AG04450 (cell line): Measurements from ENCODE around the gene SMLR1. TPM values are rescaled to one million over a fixed set of nuclear protein-coding genes. Genes with fewer than 3 reads are reported as not detected.

Source experiments
- CTCF ChIA-PET: fragments of 300-600, 350-600 bp; formaldehyde crosslinking; extraction: SDS; loops from one replicate; lab custom pipeline; 2022; ENCODE audit warnings: antibody characterized with exemption, inconsistent platforms; lab: Charles Lee
- POLR2A ChIA-PET: fragments of 350-600 bp; formaldehyde crosslinking; extraction: SDS; loops from one replicate; lab custom pipeline; 2021; ENCODE audit warnings: antibody characterized with exemption, inconsistent platforms; lab: Yijun Ruan, JAX
- DNase-seq: peaks from one replicate; pipeline ENCODE4 v3.0.0-alpha.2; 2011; ENCODE audit warnings: low read depth, low spot score
- H3K27ac ChIP-seq: one replicate; pipeline ENCODE4 v1.5.1; 2012; ENCODE audit warnings: low read depth, low read length, control low read depth
- H3K27me3 ChIP-seq: one replicate; pipeline ENCODE4 v1.6.0; 2012; ENCODE audit warnings: low read length; ENCODE audit not compliant: control insufficient read depth, insufficient read depth
- H3K4me3 ChIP-seq: 2 replicates; pipeline ENCODE4 v1.5.1; 2011; ENCODE audit warnings: mild to moderate bottlenecking, low read depth, low read length, control low read depth
- H3K9me3 ChIP-seq: 2 replicates; pipeline ENCODE4 v1.5.1; 2012; ENCODE audit warnings: low read length; ENCODE audit not compliant: control insufficient read depth, insufficient read depth
- CTCF ChIP-seq: IDR thresholded peaks from 2 replicates; pipeline ENCODE4 v1.5.1; 2011; ENCODE audit warnings: low read depth, low read length, control low read depth, inconsistent platforms
- polyA plus RNA-seq: library from polyadenylated mRNA; depleted of rRNA; stranded (reverse); fragments of >200 nt; gene quantifications from 2 replicates; pipeline ENCODE4 v1.2.3, GENCODE V29; 2011

SMLR1 gene
- polyA plus RNA-seq, 1 experiment, result not detected

GRCh38 chr6:130781557-130781956 lies 45.6 kb upstream of the SMLR1 start:
- Histone ChIP-seq H3K27me3 (no peaks in the 10 kb centered on the region), H3K4me3 (no peak overlapping the region), H3K9me3 (no peaks in the 10 kb centered on the region; the same call in 1 of the 2 replicates), H3K27ac (no peak overlapping the region)
- ChIA-PET POLR2A (no interaction called here), CTCF (no interaction called here)
- TF ChIP-seq CTCF, result no peak
- no peak for DNase-seq

- no peak for TF ChIP-seq CTCF
- DNase-seq, result no peak
- Histone ChIP-seq H3K4me3 (no peak overlapping the region), H3K9me3 (no peaks in the 10 kb centered on the region; the same call in 1 of the 2 replicates), H3K27ac (no peak overlapping the region), H3K27me3 (no peaks in the 10 kb centered on the region)
- CTCF ChIA-PET, result no interaction called here
- POLR2A ChIA-PET, result no interaction called here
Measured at GRCh38 chr6:130783416-130784107, 43.6 kb upstream of the SMLR1 start.

GRCh38 chr6:130787726-130788500 lies 39.3 kb upstream of the SMLR1 start:
- Histone ChIP-seq H3K27me3 (no peaks in the 10 kb centered on the region), H3K4me3 (no peak overlapping the region), H3K9me3 (no peaks in the 10 kb centered on the region), H3K27ac (no peak overlapping the region)
- ChIA-PET POLR2A (no interaction called here), CTCF (no interaction called here)
- DNase-seq, result no peak
- no peak for TF ChIP-seq CTCF

GRCh38 chr6:130788954-130789353 lies 38.3 kb upstream of the SMLR1 start:
- POLR2A ChIA-PET, result no interaction called here
- CTCF ChIA-PET, result interaction anchor here (0.6 kb wide), 1 partner anchor 640 kb away, joined by 3 read pairs; no protein-coding TSS in a partner anchor
- DNase-seq, result no peak
- Histone ChIP-seq H3K4me3 (no peak overlapping the region), H3K9me3 (no peaks in the 10 kb centered on the region), H3K27ac (no peak overlapping the region), H3K27me3 (no peaks in the 10 kb centered on the region)
- TF ChIP-seq CTCF, result no peak
